ENCODE data around the gene CHST6.
"Not testable (repeated sequence)": the region's sequence is repeated elsewhere in the genome, so short reads cannot be mapped to it uniquely, and the experiment has no call there.

CHST6 gene

GRCh38 chr16:75495076-75495674, at the start of gene CHST6:
Gene CHST6, minus strand, starts transcription at chr16:75495441. Its CDS starts 15,613 bp downstream, at chr16:75479828.
- peaks cover 0 to 16% (median 0%) of the 10 kb centered on the region in 11 experiments; a peak in 4 of 22 replicates for H3K27me3 ChIP-seq
- H3K9ac ChIP-seq, result peak within 1 kb of the TSS; percentile 67 to 88 (median 77)
- H3K9me3 ChIP-seq (replicated peaks in 1 of 11), result peaks cover 0 to 3% (median 0%) of the 10 kb centered on the region in 11 experiments; a peak in 4 of 22 replicates
- peaks cover 35 to 76% (median 62%) of the 10 kb centered on the region in 10 experiments for H3K4me1 ChIP-seq
- no peaks in the 10 kb centered on the region for H3K36me3 ChIP-seq
- H4K20me1 ChIP-seq, result peaks cover 0 to 13% (median 0%) of the 10 kb centered on the region in 11 experiments; a peak in 3 of 22 replicates
- H3K4me2 ChIP-seq, result peak within 1 kb of the TSS; percentile 84 to 100 (median 96)
- H3K27ac ChIP-seq, result peak within 1 kb of the TSS in 9 of 11 experiments; percentile 56 to 78 (median 70); a peak in 18 of 22 replicates
- peak within 1 kb of the TSS; percentile 55 to 91 (median 74) for H3K4me3 ChIP-seq
- no peak for TF ChIP-seq Cebpa-rat (IDR thresholded peaks at IDR 0.05)

DNA sequence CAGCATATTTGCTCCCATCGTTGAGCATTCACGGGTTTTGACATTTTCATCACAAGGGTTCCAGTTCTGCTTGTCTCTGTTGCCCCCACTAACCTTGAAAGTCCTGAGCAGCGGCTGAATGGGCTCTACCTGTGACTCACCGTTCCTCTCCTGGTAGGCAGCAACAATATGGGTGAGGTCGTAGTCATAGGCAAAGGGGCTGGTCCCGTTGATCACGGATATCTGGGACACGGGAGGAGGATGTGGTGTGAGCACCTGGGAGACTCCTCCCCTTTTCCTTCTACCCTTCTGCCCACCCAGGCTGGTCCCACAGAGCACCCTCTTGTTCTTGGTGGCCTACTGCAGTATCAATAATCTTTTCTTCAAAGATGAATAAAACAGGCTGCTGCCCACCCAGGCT, 47.2 kb upstream of the CHST6 start:
- peaks cover 0 to 25% (median 0%) of the 10 kb centered on the region in 11 experiments; a peak in 8 of 22 replicates for H3K36me3 ChIP-seq
- H3K4me3 ChIP-seq; H3K4me2 ChIP-seq; H3K4me1 ChIP-seq; H3K27ac ChIP-seq; H3K27me3 ChIP-seq; H4K20me1 ChIP-seq; H3K9ac ChIP-seq; H3K9me3 ChIP-seq (replicated peaks in 1 of 11): not testable (repeated sequence)

GRCh38 chr16:75541236-75541635, 46.0 kb upstream of the CHST6 start:
- H4K20me1 ChIP-seq, result no peaks in the 10 kb centered on the region
- no peak overlapping the region for H3K4me2 ChIP-seq
- H3K27me3 ChIP-seq, result no peaks in the 10 kb centered on the region
- H3K36me3 ChIP-seq, result peaks cover 0 to 25% (median 0%) of the 10 kb centered on the region in 11 experiments; a peak in 8 of 22 replicates
- no peak for TF ChIP-seq Cebpa-rat (IDR thresholded peaks at IDR 0.05)
- no peak overlapping the region for H3K9ac ChIP-seq
- no peak overlapping the region for H3K4me3 ChIP-seq
- no peaks in the 10 kb centered on the region for H3K9me3 ChIP-seq (replicated peaks in 1 of 11)
- H3K4me1 ChIP-seq, result no peaks in the 10 kb centered on the region
- no peak overlapping the region for H3K27ac ChIP-seq

DNA sequence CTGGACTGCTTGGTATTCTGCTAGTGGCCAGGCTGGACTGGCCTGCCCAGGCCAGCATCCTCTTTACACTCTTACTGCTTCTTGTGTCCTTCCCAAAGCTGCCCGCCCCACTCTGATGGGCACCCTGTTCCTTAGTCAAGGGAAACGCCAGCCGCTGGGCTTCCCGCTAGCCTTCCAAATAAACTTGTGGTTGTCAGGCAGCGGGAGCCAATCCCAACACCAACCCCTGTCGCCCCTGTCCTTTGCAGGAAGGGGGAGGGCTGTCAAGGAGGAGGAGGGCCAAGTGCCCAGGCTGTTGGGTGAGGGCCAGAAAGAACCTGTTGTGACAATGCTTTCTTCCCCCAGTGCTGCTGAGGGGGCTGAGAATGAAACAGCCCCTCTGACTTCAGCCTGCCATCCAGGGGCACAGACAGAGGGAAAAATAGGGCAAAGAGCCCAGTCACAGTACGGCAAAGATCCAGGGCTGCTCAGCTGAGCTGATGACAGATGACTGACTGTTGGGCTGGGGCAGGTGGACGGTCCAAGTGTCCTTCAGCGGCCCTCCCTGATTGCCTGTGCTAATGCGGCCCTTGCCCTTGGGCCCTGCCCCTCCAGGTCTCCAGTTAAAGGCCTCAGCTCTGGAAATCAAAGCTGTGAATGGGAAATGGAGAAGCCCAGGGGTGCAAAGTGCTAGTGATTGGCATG, 43.8 kb upstream of the CHST6 start:
- H3K4me3 ChIP-seq, H3K27ac ChIP-seq: not testable (repeated sequence)

GRCh38 chr16:75537776-75538175, 42.5 kb upstream of the CHST6 start:
- peaks cover 0 to 24% (median 0%) of the 10 kb centered on the region in 11 experiments; a peak in 6 of 22 replicates for H3K36me3 ChIP-seq
- H3K4me1 ChIP-seq, result peaks cover 0 to 19% (median 14%) of the 10 kb centered on the region in 10 experiments; a peak in 17 of 20 replicates
- no peak overlapping the region for H3K9ac ChIP-seq
- no peak overlapping the region for H3K27ac ChIP-seq
- no peak overlapping the region for H3K4me2 ChIP-seq
- no peaks in the 10 kb centered on the region for H3K27me3 ChIP-seq
- H3K9me3 ChIP-seq (replicated peaks in 1 of 11), result no peaks in the 10 kb centered on the region
- H4K20me1 ChIP-seq, result no peaks in the 10 kb centered on the region
- TF ChIP-seq Cebpa-rat (IDR thresholded peaks at IDR 0.05), result no peak
- H3K4me3 ChIP-seq, result no peak overlapping the region

More for the DNA sequence above, 43.8 kb upstream of the CHST6 start:
- H3K9me3 ChIP-seq (replicated peaks in 1 of 11); H3K9ac ChIP-seq; H4K20me1 ChIP-seq; H3K27me3 ChIP-seq; H3K4me2 ChIP-seq: not testable (repeated sequence)
- H3K4me1 ChIP-seq, result peaks cover 0 to 17% (median 13%) of the 10 kb centered on the region in 10 experiments; a peak in 17 of 20 replicates
- peaks cover 0 to 25% (median 0%) of the 10 kb centered on the region in 11 experiments; a peak in 7 of 22 replicates for H3K36me3 ChIP-seq

GRCh38 chr16:75535901-75536300, 40.7 kb upstream of the CHST6 start, which contains the start of gene CHST5:
Gene CHST5, minus strand, starts transcription at chr16:75536108. Its CDS starts 5,724 bp downstream, at chr16:75530384.
- peak within 1 kb of the TSS in 8 of 11 experiments; percentile 57 to 84 (median 72); a peak in 16 of 22 replicates for H3K4me2 ChIP-seq
- no peak within 1 kb of the TSS for H3K4me3 ChIP-seq
- H3K9me3 ChIP-seq (replicated peaks in 1 of 11), result no peaks in the 10 kb centered on the region
- H3K27ac ChIP-seq, result peak within 1 kb of the TSS in 2 of 11 experiments; percentile 17 to 30; a peak in 1 of 22 replicates
- peaks cover 0 to 6% (median 0%) of the 10 kb centered on the region in 11 experiments; a peak in 3 of 22 replicates for H3K36me3 ChIP-seq
- 0 out of 22 replicates have a peak, but pooled peaks of 1 of the 11 experiments have one; percentile 11 for TF ChIP-seq Cebpa-rat (IDR thresholded peaks at IDR 0.05)
- no peaks in the 10 kb centered on the region for H3K27me3 ChIP-seq
- peak within 1 kb of the TSS in 1 of 11 experiments; percentile 23; a peak in 1 of 22 replicates for H3K9ac ChIP-seq
- H3K4me1 ChIP-seq, result peaks cover 0 to 19% (median 14%) of the 10 kb centered on the region in 10 experiments; a peak in 17 of 20 replicates
- peaks cover 0 to 9% (median 0%) of the 10 kb centered on the region in 11 experiments; a peak in 1 of 22 replicates for H4K20me1 ChIP-seq

- H3K9me3 ChIP-seq (replicated peaks in 1 of 11), result peaks cover 0 to under 1% (median 0%) of the 10 kb centered on the region in 11 experiments; a peak in 1 of 22 replicates
- no peak for TF ChIP-seq Cebpa-rat (IDR thresholded peaks at IDR 0.05)
These were observed 40.1 kb upstream of the CHST6 start for GRCh38 chr16:75535211-75535843.

DNA sequence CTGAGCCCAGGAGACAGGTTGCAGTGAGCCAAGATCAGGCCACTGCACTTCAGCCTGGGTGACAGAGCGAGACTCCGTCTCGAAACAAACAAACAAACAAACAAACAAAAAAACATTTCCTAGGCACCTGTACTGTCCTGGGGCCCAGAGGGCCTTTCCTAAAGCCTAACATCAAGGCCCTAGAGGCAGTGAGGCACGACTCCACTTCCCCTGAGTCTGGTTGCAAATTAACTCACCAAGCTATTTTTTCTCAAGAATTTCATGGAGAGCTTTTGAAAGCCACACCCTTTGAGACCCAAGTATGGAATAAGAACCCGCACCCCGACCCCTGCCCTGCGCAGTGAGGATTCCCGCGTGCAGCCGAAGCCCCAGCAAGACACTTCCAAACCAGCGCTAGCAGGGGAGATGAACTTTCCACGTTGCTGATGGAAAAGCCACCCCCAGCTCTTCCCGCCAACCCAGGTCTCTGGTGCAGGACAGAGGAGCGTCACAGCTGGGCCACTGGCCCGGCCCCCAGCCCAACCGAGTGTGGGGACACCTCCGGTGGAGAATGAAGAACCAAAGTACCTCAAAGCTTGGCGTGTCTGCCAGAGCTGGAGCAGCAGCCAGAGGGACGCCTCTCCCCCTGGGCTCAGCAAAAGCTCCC, 39.4 kb upstream of the CHST6 start:
- Histone ChIP-seq H3K27me3 (no peaks in the 10 kb centered on the region), H3K9me3 (replicated peaks in 1 of 11) (peaks cover 0 to 7% (median 0%) of the 10 kb centered on the region in 11 experiments; a peak in 5 of 22 replicates), H3K4me1 (peaks cover 0 to 19% (median 14%) of the 10 kb centered on the region in 10 experiments; a peak in 17 of 20 replicates), H4K20me1 (peaks cover 0 to 9% (median 0%) of the 10 kb centered on the region in 11 experiments; a peak in 1 of 22 replicates), H3K36me3 (no peaks in the 10 kb centered on the region), H3K4me2 (peak overlapping the region; percentile 12 to 84 (median 58); a peak in 17 of 22 replicates), H3K27ac (peak overlapping the region in 2 of 11 experiments; percentile 17 to 30; a peak in 1 of 22 replicates), H3K9ac (peak overlapping the region in 1 of 11 experiments; percentile 23; a peak in 1 of 22 replicates), H3K4me3 (no peak overlapping the region)
- no peak for TF ChIP-seq Cebpa-rat (IDR thresholded peaks at IDR 0.05)

More at GRCh38 chr16:75535211-75535843, 40.1 kb upstream of the CHST6 start:
- no peaks in the 10 kb centered on the region for H3K27me3 ChIP-seq
- peaks cover 0 to 19% (median 14%) of the 10 kb centered on the region in 10 experiments; a peak in 17 of 20 replicates for H3K4me1 ChIP-seq
- peak overlapping the region in 2 of 11 experiments; percentile 17 to 30; a peak in 1 of 22 replicates for H3K27ac ChIP-seq
- H3K36me3 ChIP-seq, result no peaks in the 10 kb centered on the region
- peaks cover 0 to 9% (median 0%) of the 10 kb centered on the region in 11 experiments; a peak in 1 of 22 replicates for H4K20me1 ChIP-seq
- H3K4me2 ChIP-seq, result peak overlapping the region in 8 of 11 experiments; percentile 57 to 84 (median 72); a peak in 16 of 22 replicates
- no peak overlapping the region for H3K9ac ChIP-seq
- H3K4me3 ChIP-seq, result no peak overlapping the region

Data from BLaER1 treated with 17β-estradiol and CSF1 and Interleukin-3, amounts not matched to agents 10 nM and 100 nM (cell line).